Transverse colon (tissue), 4 donors: ENCODE data around the gene SUOX.

Experiments
- CTCF ChIP-seq, 5 experiments: fragments of 200-600 bp in 3 of 5; fragments of 450-650 bp in 2 of 5; sonication (generic) in 3 of 5; IDR thresholded peaks; 1 replicate in 2 of 5; 2 replicates in 3 of 5; pipeline ENCODE4 v1.5.1; 2016 to 2017; ENCODE audit warnings: antibody characterized with exemption in 5 of 5, inconsistent platforms in 3 of 5, mild to moderate bottlenecking in 2 of 5, moderate library complexity in 1 of 5
- EP300 ChIP-seq: sonication (generic); formaldehyde crosslinking; IDR thresholded peaks from one replicate; pipeline ENCODE4 v1.6.1; 2017; ENCODE audit warnings: antibody characterized with exemption, low read depth
- POLR2A ChIP-seq: fragments of 450-650 bp; IDR thresholded peaks from one replicate; pipeline ENCODE4 v1.6.1; 2016; ENCODE audit warnings: antibody characterized with exemption, mild to moderate bottlenecking, moderate library complexity
- POLR2AphosphoS5 ChIP-seq, 3 donors: sonication (generic); formaldehyde crosslinking; IDR thresholded peaks; one replicate each; pipeline ENCODE4 v1.6.1; 2016; ENCODE audit warnings: antibody characterized with exemption in 3 of 3

DNA sequence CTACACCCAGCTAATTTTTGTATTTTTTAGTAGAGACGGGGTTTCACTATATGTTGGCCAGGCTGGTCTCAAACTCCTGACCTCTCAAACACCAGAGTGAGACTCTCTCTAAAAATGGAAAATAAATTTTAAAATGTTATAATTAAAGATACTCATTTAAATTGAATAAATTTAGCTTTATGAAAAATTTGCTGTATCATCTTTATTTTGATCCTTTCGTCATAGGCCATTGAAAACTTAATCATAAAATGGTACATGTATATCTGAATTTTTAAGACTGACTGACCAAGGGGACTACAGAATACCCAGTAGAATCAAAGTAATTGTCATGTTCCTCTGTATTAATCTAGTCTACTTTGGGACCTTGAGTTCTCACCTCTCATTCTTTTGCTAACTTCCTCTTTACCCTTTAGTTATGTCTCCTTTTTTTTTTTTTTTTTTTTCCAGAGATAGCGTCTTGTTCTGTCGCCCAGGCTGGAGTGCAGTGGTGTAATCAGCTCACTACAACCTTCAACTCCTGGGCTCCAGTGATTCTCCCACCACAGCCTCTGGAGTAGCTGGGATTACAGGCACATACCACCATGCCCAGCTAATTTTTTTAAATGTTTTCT, 13.7 kb upstream of the SUOX start:
- TF ChIP-seq CTCF (IDR thresholded peaks at IDR 0.05), result no peak
- TF ChIP-seq POLR2AphosphoS5 (IDR thresholded peaks at IDR 0.05), result no peak
- no peak for TF ChIP-seq POLR2A
- TF ChIP-seq EP300, result no peak
